Measurements from ENCODE around the gene GLYR1.

Gene GLYR1

GRCh38 chr16:4820652-4821051, 26.4 kb downstream of the GLYR1 start:
- no peak overlapping the region for H3K27ac Mint-ChIP-seq
- no peaks in the 10 kb centered on the region for H3K9me3 Mint-ChIP-seq
- no peak for TF ChIP-seq CTCF (IDR thresholded peaks at IDR 0.05)
- H3K36me3 Mint-ChIP-seq (ENCODE audit: low read depth) = peaks cover 77% of the 10 kb centered on the region
- no peak for DNase-seq
- no peaks in the 10 kb centered on the region for H3K27me3 Mint-ChIP-seq (ENCODE audit: low read depth, poor library complexity)
- H3K4me1 Mint-ChIP-seq = no peaks in the 10 kb centered on the region
- H3K4me3 Mint-ChIP-seq = no peak overlapping the region

GRCh38 chr16:4814542-4815173, 32.4 kb downstream of the GLYR1 start:
- no peak for TF ChIP-seq CTCF (IDR thresholded peaks at IDR 0.05)
- Mint-ChIP-seq H3K4me1 (no peaks in the 10 kb centered on the region), H3K9me3 (no peaks in the 10 kb centered on the region), H3K36me3 (ENCODE audit: low read depth) (peaks cover 68% of the 10 kb centered on the region), H3K4me3 (no peak overlapping the region), H3K27ac (no peak overlapping the region), H3K27me3 (ENCODE audit: low read depth, poor library complexity) (no peaks in the 10 kb centered on the region)
- DNase-seq = no peak

- Mint-ChIP-seq H3K4me3 (no peak overlapping the region), H3K4me1 (no peaks in the 10 kb centered on the region), H3K9me3 (no peaks in the 10 kb centered on the region), H3K27me3 (ENCODE audit: low read depth, poor library complexity) (no peaks in the 10 kb centered on the region), H3K36me3 (ENCODE audit: low read depth) (peaks cover 64% of the 10 kb centered on the region), H3K27ac (no peak overlapping the region)
- DNase-seq = no peak
- no peak for TF ChIP-seq CTCF (IDR thresholded peaks at IDR 0.05)
Measured at GRCh38 chr16:4814046-4814445, 33.0 kb downstream of the GLYR1 start.

GRCh38 chr16:4813251-4814003, 33.7 kb downstream of the GLYR1 start:
- Mint-ChIP-seq H3K4me3 (no peak overlapping the region), H3K36me3 (ENCODE audit: low read depth) (peaks cover 58% of the 10 kb centered on the region), H3K27ac (no peak overlapping the region), H3K9me3 (no peaks in the 10 kb centered on the region), H3K4me1 (no peaks in the 10 kb centered on the region), H3K27me3 (ENCODE audit: low read depth, poor library complexity) (no peaks in the 10 kb centered on the region)
- no peak for TF ChIP-seq CTCF (IDR thresholded peaks at IDR 0.05)
- DNase-seq = no peak

GRCh38 chr16:4811773-4812172, 35.3 kb downstream of the GLYR1 start:
- TF ChIP-seq CTCF (IDR thresholded peaks at IDR 0.05) = no peak
- no peaks in the 10 kb centered on the region for H3K4me1 Mint-ChIP-seq
- H3K9me3 Mint-ChIP-seq = no peaks in the 10 kb centered on the region
- no peak overlapping the region for H3K4me3 Mint-ChIP-seq
- H3K27ac Mint-ChIP-seq = peak overlapping the region; percentile 42
- peaks cover 57% of the 10 kb centered on the region for H3K36me3 Mint-ChIP-seq (ENCODE audit: low read depth)
- DNase-seq = no peak
- H3K27me3 Mint-ChIP-seq (ENCODE audit: low read depth, poor library complexity) = no peaks in the 10 kb centered on the region

- Mint-ChIP-seq H3K4me1 (no peaks in the 10 kb centered on the region), H3K9me3 (no peaks in the 10 kb centered on the region), H3K4me3 (no peak overlapping the region), H3K27me3 (ENCODE audit: low read depth, poor library complexity) (no peaks in the 10 kb centered on the region), H3K27ac (no peak overlapping the region), H3K36me3 (ENCODE audit: low read depth) (peaks cover 56% of the 10 kb centered on the region)
- no peak for DNase-seq
- no peak for TF ChIP-seq CTCF (IDR thresholded peaks at IDR 0.05)
Measured at GRCh38 chr16:4811242-4811641, 35.8 kb downstream of the GLYR1 start.

Measured in nephron progenitor cell (in vitro differentiated cells).